Measurements from ENCODE around the gene STIM1. TPM values are rescaled to one million over a fixed set of nuclear protein-coding genes. Genes with fewer than 3 reads are reported as not detected.
"Not testable (repeated sequence)": the region's sequence is repeated elsewhere in the genome, so short reads cannot be mapped to it uniquely, and the experiment has no call there.

Gene STIM1
- total RNA-seq, 1 donor from 2014 or later: 40.4 TPM

GRCh38 chr11:4039011-4039410 is 183.5 kb downstream of the STIM1 start:
- intact Hi-C loops (cut with DNase I): no loop called here
- no peak for DNase-seq (ENCODE audit: low spot score)

GRCh38 chr11:4040461-4040860 is 185.0 kb downstream of the STIM1 start:
- no peak for DNase-seq (ENCODE audit: low spot score)
- intact Hi-C loops (cut with DNase I): loop anchor here (5.0 kb wide), 1 partner anchor 93 kb away; no protein-coding TSS in a partner anchor

- intact Hi-C loops (cut with DNase I): loop anchor here (5.0 kb wide), 1 partner anchor 95 kb away; no protein-coding TSS in a partner anchor
- DNase-seq (ENCODE audit: low spot score): no peak
Measured at GRCh38 chr11:4041731-4042391, 186.4 kb downstream of the STIM1 start.

GRCh38 chr11:4044976-4045646 is 189.6 kb downstream of the STIM1 start:
- intact Hi-C loops (cut with DNase I): loop anchor here (2.0 to 5.0 kb wide), 3 partner anchors 20 to 98 kb away; no protein-coding TSS in a partner anchor
- no peak for DNase-seq (ENCODE audit: low spot score)

- intact Hi-C loops (cut with DNase I): loop anchor here (5.0 kb wide), 1 partner anchor 91 kb away; no protein-coding TSS in a partner anchor
- no peak for DNase-seq (ENCODE audit: low spot score)
Measured at GRCh38 chr11:4048340-4048739, 192.9 kb downstream of the STIM1 start.

- intact Hi-C loops (cut with DNase I): loop anchor here (5.0 kb wide), 1 partner anchor 92 kb away; no protein-coding TSS in a partner anchor
- no peak for DNase-seq (ENCODE audit: low spot score)
Measured at GRCh38 chr11:4049006-4049405, 193.5 kb downstream of the STIM1 start.

GRCh38 chr11:4050138-4050537 is 194.7 kb downstream of the STIM1 start:
- DNase-seq (ENCODE audit: low spot score): no peak
- intact Hi-C loops (cut with DNase I): no loop called here

GRCh38 chr11:4053200-4053599 is 197.7 kb downstream of the STIM1 start:
- intact Hi-C loops (cut with DNase I); DNase-seq (ENCODE audit: low spot score): not testable (repeated sequence)

GRCh38 chr11:4054643-4055042 is 199.2 kb downstream of the STIM1 start:
- no peak for DNase-seq (ENCODE audit: low spot score)
- intact Hi-C loops (cut with DNase I): no loop called here

GRCh38 chr11:4059424-4059823 is 204.0 kb downstream of the STIM1 start:
- no peak for DNase-seq (ENCODE audit: low spot score)
- intact Hi-C loops (cut with DNase I): no loop called here

- intact Hi-C loops (cut with DNase I): no loop called here
- no peak for DNase-seq (ENCODE audit: low spot score)
Measured at GRCh38 chr11:4060182-4060923, 204.9 kb downstream of the STIM1 start.

- intact Hi-C loops (cut with DNase I): no loop called here
- DNase-seq (ENCODE audit: low spot score): no peak
Measured at GRCh38 chr11:4061700-4062099, 206.2 kb downstream of the STIM1 start.

- intact Hi-C loops (cut with DNase I): no loop called here
Measured at GRCh38 chr11:4063348-4063747, 207.9 kb downstream of the STIM1 start.

GRCh38 chr11:4064278-4064955 is 209.0 kb downstream of the STIM1 start:
- intact Hi-C loops (cut with DNase I): loop anchor here (2.0 kb wide), 1 partner anchor 20 kb away; no protein-coding TSS in a partner anchor
- no peak for DNase-seq (ENCODE audit: low spot score)

More at GRCh38 chr11:4063348-4063747, 207.9 kb downstream of the STIM1 start:
- no peak for DNase-seq (ENCODE audit: low spot score)

- no peak for DNase-seq (ENCODE audit: low spot score)
- intact Hi-C loops (cut with DNase I): loop anchor here (2.0 kb wide), 1 partner anchor 20 kb away; no protein-coding TSS in a partner anchor
Measured at GRCh38 chr11:4065086-4065485, 209.6 kb downstream of the STIM1 start.

- intact Hi-C loops (cut with DNase I): loop anchor here (2.0 kb wide), 1 partner anchor 21 kb away; no protein-coding TSS in a partner anchor
- no peak for DNase-seq (ENCODE audit: low spot score)
Measured at GRCh38 chr11:4065601-4066377, 210.3 kb downstream of the STIM1 start.

GRCh38 chr11:4066910-4067309 is 211.4 kb downstream of the STIM1 start:
- intact Hi-C loops (cut with DNase I): no loop called here
- DNase-seq (ENCODE audit: low spot score): no peak

- intact Hi-C loops (cut with DNase I): no loop called here
- DNase-seq (ENCODE audit: low spot score): no peak
Measured at GRCh38 chr11:4068962-4069361, 213.5 kb downstream of the STIM1 start.

- intact Hi-C loops (cut with DNase I): no loop called here
- DNase-seq (ENCODE audit: low spot score): no peak
Measured at GRCh38 chr11:4071325-4071724, 215.9 kb downstream of the STIM1 start.

Measured in cardiac septum (tissue), 1 donor.